IMR-90 (cell line): Measurements from ENCODE around the gene ROR2. TPM values are rescaled to one million over a fixed set of nuclear protein-coding genes. Genes with fewer than 3 reads are reported as not detected.
A peak's percentile ranks its signal among the peaks of the same experiment; 100 is the strongest.

Source experiments
- ATAC-seq: fragments of 200-7000 bp; cut with Tn5 transposase; 2 replicates; pipeline ENCODE4 v1.9.1; 2020; ENCODE audit warnings: low read depth, mild to moderate bottlenecking, moderate library complexity
- BruUV-seq: library from RNA; stranded (reverse); fragments of 400-500 nt; replicated peaks from 2 replicates; lab custom pipeline; 2021; lab: Mats Ljungman, UMichigan
- CTCF ChIA-PET: fragments of 300-600 bp; formaldehyde crosslinking; extraction: SDS; loops from one replicate; lab custom pipeline; 2021; ENCODE audit warnings: antibody characterized with exemption; lab: Yijun Ruan, JAX
- POLR2A ChIA-PET: fragments of 300-600 bp; sonication (Branson Sonifier 250); formaldehyde crosslinking; loops from one replicate; lab custom pipeline; 2022; ENCODE audit warnings: antibody characterized with exemption; ENCODE audit not compliant: unreplicated experiment; lab: Charles Lee
- DNase-seq: peaks from one replicate; pipeline ENCODE4 v3.0.0; 2013
- H2AFZ ChIP-seq: replicated peaks from 2 replicates; pipeline ENCODE3; 2013; ENCODE audit warnings: low read length, mild to moderate bottlenecking; ENCODE audit not compliant: poor library complexity
- H2AK5ac ChIP-seq: 2 replicates; pipeline ENCODE4 v1.6.1; 2013; ENCODE audit warnings: low read depth, low read length, inconsistent platforms
- H2AK9ac ChIP-seq: replicated peaks from 2 replicates; pipeline ENCODE3; 2013; ENCODE audit warnings: mild to moderate bottlenecking, low read depth, low read length, moderate library complexity; ENCODE audit not compliant: poor library complexity
- H2BK120ac ChIP-seq: 2 replicates; pipeline ENCODE4 v1.6.1; 2013; ENCODE audit warnings: low read depth, low read length, inconsistent platforms
- H2BK15ac ChIP-seq: 3 replicates; pipeline ENCODE4 v1.6.1; 2013; ENCODE audit warnings: low read depth, low read length, inconsistent platforms
- H2BK20ac ChIP-seq: 2 replicates; pipeline ENCODE4 v1.6.1; 2013; ENCODE audit warnings: low read depth, mild to moderate bottlenecking, inconsistent platforms, low read length, moderate library complexity
- H2BK5ac ChIP-seq: 2 replicates; pipeline ENCODE4 v1.6.1; 2013; ENCODE audit warnings: mild to moderate bottlenecking, low read depth, low read length, inconsistent platforms; ENCODE audit not compliant: poor library complexity, severe bottlenecking
- H3K14ac ChIP-seq: replicated peaks from 2 replicates; pipeline ENCODE4 v1.6.1; 2013; ENCODE audit warnings: low read depth, low read length, inconsistent platforms
- H3K18ac ChIP-seq: 2 replicates; pipeline ENCODE4 v1.6.1; 2013; ENCODE audit warnings: low read depth, low read length, control low read depth
- H3K23ac ChIP-seq: 2 replicates; pipeline ENCODE4 v1.6.1; 2013; ENCODE audit warnings: low read depth, low read length, inconsistent platforms
- H3K27ac ChIP-seq: 2 replicates; pipeline ENCODE4 v1.5.1; 2013; ENCODE audit warnings: mild to moderate bottlenecking, control low read depth, low read length; ENCODE audit not compliant: insufficient read depth
- H3K27me3 ChIP-seq: 2 replicates; pipeline ENCODE4 v1.6.1; 2013; ENCODE audit warnings: low read length; ENCODE audit not compliant: control insufficient read depth, insufficient read depth
- H3K36me3 ChIP-seq: 2 replicates; pipeline ENCODE4 v1.6.1; 2013; ENCODE audit warnings: low read length, mixed read lengths; ENCODE audit not compliant: control insufficient read depth, insufficient read depth
- H3K4ac ChIP-seq: 2 replicates; pipeline ENCODE4 v1.6.1; 2013; ENCODE audit warnings: low read depth, low read length, inconsistent platforms
- H3K4me1 ChIP-seq: 2 replicates; pipeline ENCODE4 v1.6.1; 2013; ENCODE audit warnings: low read length, mixed read lengths; ENCODE audit not compliant: control insufficient read depth, insufficient read depth
- H3K4me2 ChIP-seq: 2 replicates; pipeline ENCODE4 v1.6.1; 2013; ENCODE audit warnings: low read depth, mild to moderate bottlenecking, control low read depth, low read length, moderate library complexity
- H3K4me3 ChIP-seq: 2 replicates; pipeline ENCODE4 v1.5.1; 2013; ENCODE audit warnings: low read depth, mild to moderate bottlenecking, control low read depth, low read length, moderate library complexity; ENCODE audit not compliant: insufficient read depth
- H3K56ac ChIP-seq: 2 replicates; pipeline ENCODE4 v1.6.1; 2013; ENCODE audit warnings: low read length, inconsistent platforms; ENCODE audit not compliant: insufficient read depth; ENCODE audit errors: extremely low read depth
- H3K79me1 ChIP-seq, 2 experiments: 2 replicates each; pipeline ENCODE4 v1.6.1; 2013; ENCODE audit warnings: low read length in 2 of 2, inconsistent platforms in 1 of 2, low read depth in 1 of 2
- H3K9ac ChIP-seq: 2 replicates; pipeline ENCODE4 v1.6.1; 2013; ENCODE audit warnings: low read depth, low read length, control low read depth
- H3K9me1 ChIP-seq: 2 replicates; pipeline ENCODE4 v1.6.1; 2013; ENCODE audit warnings: low read length, inconsistent platforms; ENCODE audit not compliant: insufficient read depth
- H3K9me3 ChIP-seq: 2 replicates; pipeline ENCODE4 v1.6.1; 2013; ENCODE audit warnings: low read length; ENCODE audit not compliant: control insufficient read depth, insufficient read depth
- H4K20me1 ChIP-seq: 2 replicates; pipeline ENCODE4 v1.6.1; 2013; ENCODE audit warnings: low read length, inconsistent platforms; ENCODE audit not compliant: insufficient read depth
- H4K5ac ChIP-seq: 2 replicates; pipeline ENCODE4 v1.6.1; 2013; ENCODE audit warnings: mild to moderate bottlenecking, low read depth, low read length, control low read depth
- H4K8ac ChIP-seq, 2 experiments: 2 replicates each; pipeline ENCODE4 v1.6.1; 2013; ENCODE audit warnings: low read depth in 2 of 2, low read length in 2 of 2, control low read depth in 1 of 2, inconsistent platforms in 1 of 2
- H4K91ac ChIP-seq: 2 replicates; pipeline ENCODE4 v1.6.1; 2013; ENCODE audit warnings: low read depth, low read length, inconsistent platforms; ENCODE audit not compliant: insufficient read depth
- BHLHE40 ChIP-seq: fragments of 150-350 bp; IDR thresholded peaks from 2 replicates; pipeline ENCODE4 v1.6.1; 2016; ENCODE audit warnings: mild to moderate bottlenecking, low read depth, low read length
- CEBPB ChIP-seq: IDR thresholded peaks from 2 replicates; pipeline ENCODE4 v1.6.1; 2012; ENCODE audit warnings: low read depth, low read length, improper control_type of control experiment
- CHD1 ChIP-seq: IDR thresholded peaks from 2 replicates; pipeline ENCODE4 v1.6.1; 2012; ENCODE audit warnings: low read depth, low read length, improper control_type of control experiment
- CTCF ChIP-seq: conservative IDR thresholded peaks from 2 replicates; pipeline ENCODE4 v1.5.1; 2012; ENCODE audit warnings: mild to moderate bottlenecking, low read depth, low read length, improper control_type of control experiment
- ELK1 ChIP-seq: fragments of 150-350 bp; IDR thresholded peaks from 2 replicates; pipeline ENCODE4 v1.6.1; 2016; ENCODE audit warnings: low read depth, mild to moderate bottlenecking, low read length, moderate library complexity, borderline replicate concordance
- NFE2L2 ChIP-seq: fragments of 150-350 bp; IDR thresholded peaks from 2 replicates; pipeline ENCODE4 v1.6.1; 2016; ENCODE audit warnings: low read depth, mild to moderate bottlenecking, low read length
- WGBS, 2 experiments: methylation state at CpG; one replicate each; pipeline versions ENCODE4 v1.1.5 to v1.1.7; 2013; ENCODE audit warnings: missing lambda C conversion rate in 2 of 2; ENCODE audit not compliant: insufficient read length in 1 of 2; ENCODE audit errors: extremely low coverage in 2 of 2; 5-methylcytosine and 5-hydroxymethylcytosine counted together
- dilution Hi-C: fragments of 300-500 bp; cut with HindIII; formaldehyde crosslinking; loops from one replicate; pipeline ENCODE4 v1.14.3; 2018; ENCODE audit warnings: low sequenced_read_pairs; ENCODE audit not compliant: unreplicated experiment
- in situ Hi-C: fragments of 300-500 bp; cut with MboI; formaldehyde crosslinking; loops from 3 replicates; pipeline ENCODE4 v1.14.3; 2019; ENCODE audit warnings: low sequenced_read_pairs, inconsistent platforms, mixed read lengths
- intact Hi-C: fragments of 100-400 bp; cut with micrococcal nuclease; formaldehyde crosslinking; loops from 2 replicates; pipeline ENCODE4 v1.10.0; 2022
- polyA plus RNA-seq, 3 experiments: library from polyadenylated mRNA; depleted of rRNA; stranded (reverse); fragments of >200 nt; gene quantifications; 2 replicates each; pipeline ENCODE4 v1.2.3, GENCODE V29; 2012; ENCODE audit warnings: low replicate concordance in 1 of 3
- total RNA-seq: library from RNA; depleted of rRNA; stranded (reverse); fragments of >200 nt; gene quantifications from 2 replicates; pipeline ENCODE4 v1.2.3, GENCODE V29; 2012

Gene ROR2
- total and polyA plus RNA-seq, 2 of the 4 experiments (the other 2 are of a cell fraction): 2.3 to 4.8 TPM

- Histone ChIP-seq H3K4me1 (peaks cover 5% of the 10 kb centered on the region; the same call in 1 of the 2 replicates), H2AFZ (no peak overlapping the region), H3K14ac (no peak overlapping the region), H3K9ac (no peak overlapping the region), H3K9me1 (no peaks in the 10 kb centered on the region; the same call in 1 of the 2 replicates), H2BK20ac (no peak overlapping the region), H3K27ac (no peak overlapping the region), H4K91ac (no peak overlapping the region), H3K27me3 (no peaks in the 10 kb centered on the region), H2BK120ac (no peak overlapping the region), H3K79me1 (no peaks in the 10 kb centered on the region), H4K5ac (no peak overlapping the region), H3K4ac (no peak overlapping the region), H3K56ac (no peak overlapping the region), H3K9me3 (peaks cover 5% of the 10 kb centered on the region), H3K4me3 (no peak overlapping the region), H2BK5ac (no peak overlapping the region), H3K18ac (no peak overlapping the region), H2BK15ac (no peak overlapping the region), H3K4me2 (no peak overlapping the region), H4K20me1 (no peaks in the 10 kb centered on the region), H4K8ac (no peak overlapping the region), H3K36me3 (no peaks in the 10 kb centered on the region), H3K23ac (no peak overlapping the region), H2AK5ac (no peak overlapping the region), H2AK9ac (no peak overlapping the region)
- ATAC-seq (no peak), DNase-seq (peak; percentile 55)
- in situ Hi-C loops: no loop called here
- BruUV-seq: no TSS peak
- CTCF ChIA-PET: interaction anchor here (0.7 kb wide), 1 partner anchor 14 kb away, joined by 7 read pairs; no protein-coding TSS in a partner anchor
- TF ChIP-seq CHD1 (no peak), ELK1 (no peak), NFE2L2 (no peak), CEBPB (no peak), BHLHE40 (no peak), CTCF (no peak)
- WGBS, 2 experiments: no CpG with 5 or more reads among the region's 2 CpGs
- POLR2A ChIA-PET: interaction anchor here (0.7 kb wide), 1 partner anchor 14 kb away, joined by 6 read pairs; no protein-coding TSS in a partner anchor
- dilution Hi-C loops: no loop called here
- intact Hi-C loops: loop anchor here (5.0 kb wide), 1 partner anchor 133 kb away; the partner anchor contains the start of gene NFIL3
These were observed 394.9 kb downstream of the ROR2 start for GRCh38 chr9:91555132-91555531.
